ENCODE measurements around the gene TNIP2.

DNA sequence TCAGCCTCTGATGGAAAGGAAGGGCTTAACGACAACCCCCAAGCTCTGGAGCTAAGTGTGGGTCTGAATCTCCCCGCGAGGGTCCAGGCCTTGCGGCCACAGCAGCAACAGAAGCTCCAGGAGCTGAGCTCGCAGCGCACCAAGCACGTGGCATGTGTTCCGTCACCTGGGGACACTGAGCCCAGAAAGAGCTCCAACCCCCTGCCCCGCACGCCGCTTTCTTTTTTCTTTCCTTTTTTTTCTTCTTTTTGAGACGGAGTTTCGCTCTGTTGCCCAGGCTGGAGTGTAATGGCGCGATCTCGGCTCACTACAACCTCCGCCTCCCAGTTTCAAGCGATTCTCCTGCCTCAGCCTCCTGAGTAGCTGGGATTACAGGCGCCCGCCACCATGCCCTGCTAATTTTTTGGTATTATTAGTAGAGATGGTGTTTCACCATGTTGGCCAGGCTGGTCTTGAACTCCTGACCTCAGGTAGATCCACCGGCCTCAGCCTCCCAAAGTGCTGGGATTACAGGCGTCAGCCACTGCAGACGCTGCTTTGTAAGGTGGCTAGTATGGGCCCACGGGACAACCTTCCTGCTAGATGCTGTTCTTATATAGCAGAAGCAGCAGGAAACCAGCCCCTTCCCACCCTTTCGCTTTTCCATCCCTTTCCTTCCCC lies 685 bp upstream of the TNIP2 start:
- TF ChIP-seq, protein P1, sequence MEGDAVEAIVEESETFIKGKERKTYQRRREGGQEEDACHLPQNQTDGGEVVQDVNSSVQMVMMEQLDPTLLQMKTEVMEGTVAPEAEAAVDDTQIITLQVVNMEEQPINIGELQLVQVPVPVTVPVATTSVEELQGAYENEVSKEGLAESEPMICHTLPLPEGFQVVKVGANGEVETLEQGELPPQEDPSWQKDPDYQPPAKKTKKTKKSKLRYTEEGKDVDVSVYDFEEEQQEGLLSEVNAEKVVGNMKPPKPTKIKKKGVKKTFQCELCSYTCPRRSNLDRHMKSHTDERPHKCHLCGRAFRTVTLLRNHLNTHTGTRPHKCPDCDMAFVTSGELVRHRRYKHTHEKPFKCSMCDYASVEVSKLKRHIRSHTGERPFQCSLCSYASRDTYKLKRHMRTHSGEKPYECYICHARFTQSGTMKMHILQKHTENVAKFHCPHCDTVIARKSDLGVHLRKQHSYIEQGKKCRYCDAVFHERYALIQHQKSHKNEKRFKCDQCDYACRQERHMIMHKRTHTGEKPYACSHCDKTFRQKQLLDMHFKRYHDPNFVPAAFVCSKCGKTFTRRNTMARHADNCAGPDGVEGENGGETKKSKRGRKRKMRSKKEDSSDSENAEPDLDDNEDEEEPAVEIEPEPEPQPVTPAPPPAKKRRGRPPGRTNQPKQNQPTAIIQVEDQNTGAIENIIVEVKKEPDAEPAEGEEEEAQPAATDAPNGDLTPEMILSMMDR (IDR thresholded peaks at IDR 0.05; ENCODE audit: insufficient read depth, low read depth, low read length): no peak
- no peak for TF ChIP-seq EZH2 (IDR thresholded peaks at IDR 0.05; ENCODE audit: insufficient read depth, low read length)
